Measurements from ENCODE around the gene SLC30A7. TPM values are rescaled to one million over a fixed set of nuclear protein-coding genes. Genes with fewer than 3 reads are reported as not detected.

SLC30A7 gene, protein sequence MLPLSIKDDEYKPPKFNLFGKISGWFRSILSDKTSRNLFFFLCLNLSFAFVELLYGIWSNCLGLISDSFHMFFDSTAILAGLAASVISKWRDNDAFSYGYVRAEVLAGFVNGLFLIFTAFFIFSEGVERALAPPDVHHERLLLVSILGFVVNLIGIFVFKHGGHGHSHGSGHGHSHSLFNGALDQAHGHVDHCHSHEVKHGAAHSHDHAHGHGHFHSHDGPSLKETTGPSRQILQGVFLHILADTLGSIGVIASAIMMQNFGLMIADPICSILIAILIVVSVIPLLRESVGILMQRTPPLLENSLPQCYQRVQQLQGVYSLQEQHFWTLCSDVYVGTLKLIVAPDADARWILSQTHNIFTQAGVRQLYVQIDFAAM
- total RNA-seq (2021) (17.2 to 20.7 TPM (median 18.6 TPM) in 3 replicates), Bru-seq, nascent RNA (percentile 89 among the genes with signal in this experiment)
- long read RNA-seq, experiment 1, full-length matches to known transcripts: 46 of 81 reads
- long read RNA-seq, experiment 1, partial matches to known transcripts: 4 of 81 reads
- long read RNA-seq, experiment 1, other reads (novel, unspliced or antisense): 31 of 81 reads
- long read RNA-seq, experiment 2, partial matches to known transcripts: 0 of 12 reads
- long read RNA-seq, experiment 2, other reads (novel, unspliced or antisense): 12 of 12 reads
- long read RNA-seq, experiment 3, full-length matches to known transcripts: 5 of 6 reads
- long read RNA-seq, experiment 3, partial matches to known transcripts: 0 of 6 reads
- long read RNA-seq, experiment 3, other reads (novel, unspliced or antisense): 1 of 6 reads

GRCh38 chr1:100895540-100896480 is at the start of gene SLC30A7:
TSS of gene SLC30A7 (plus strand) at chr1:100896090. CDS start at chr1:100896263, 173 bp downstream.
- peak within 1 kb of the TSS; percentile 98 for H3K27ac Mint-ChIP-seq
- H3K36me3 Mint-ChIP-seq: peaks cover 38% of the 10 kb centered on the region
- CTCF ChIA-PET: interaction anchor here (1.2 to 1.9 kb wide), 3 partner anchors 76 to 432 kb away, joined by 3 to 9 read pairs (median 4); no protein-coding TSS in a partner anchor
- peak within 1 kb of the TSS; percentile 100 for H3K4me3 Mint-ChIP-seq
- H3K27me3 Mint-ChIP-seq (ENCODE audit: low read depth): no peaks in the 10 kb centered on the region
- H3K9me3 Mint-ChIP-seq: peaks cover 18% of the 10 kb centered on the region
- DNase-seq (ENCODE audit: low spot score) (peak; percentile 95), ATAC-seq (peak; percentile 86)
- POLR2A ChIA-PET: interaction anchor here (0.9 kb wide), 1 partner anchor 343 kb away, joined by 3 read pairs; no protein-coding TSS in a partner anchor
- peaks cover 25% of the 10 kb centered on the region for H3K4me1 Mint-ChIP-seq
- TF ChIP-seq TEAD4 (CRISPR knock-in tag; IDR thresholded peaks at IDR 0.05): 0 out of 2 replicates have a peak, but pooled peaks have one; percentile 10
- peak; percentile 68; the same call in 1 of the 2 replicates for TF ChIP-seq NFE2L1 (CRISPR knock-in tag; IDR thresholded peaks at IDR 0.05)
- TF ChIP-seq, protein P1, sequence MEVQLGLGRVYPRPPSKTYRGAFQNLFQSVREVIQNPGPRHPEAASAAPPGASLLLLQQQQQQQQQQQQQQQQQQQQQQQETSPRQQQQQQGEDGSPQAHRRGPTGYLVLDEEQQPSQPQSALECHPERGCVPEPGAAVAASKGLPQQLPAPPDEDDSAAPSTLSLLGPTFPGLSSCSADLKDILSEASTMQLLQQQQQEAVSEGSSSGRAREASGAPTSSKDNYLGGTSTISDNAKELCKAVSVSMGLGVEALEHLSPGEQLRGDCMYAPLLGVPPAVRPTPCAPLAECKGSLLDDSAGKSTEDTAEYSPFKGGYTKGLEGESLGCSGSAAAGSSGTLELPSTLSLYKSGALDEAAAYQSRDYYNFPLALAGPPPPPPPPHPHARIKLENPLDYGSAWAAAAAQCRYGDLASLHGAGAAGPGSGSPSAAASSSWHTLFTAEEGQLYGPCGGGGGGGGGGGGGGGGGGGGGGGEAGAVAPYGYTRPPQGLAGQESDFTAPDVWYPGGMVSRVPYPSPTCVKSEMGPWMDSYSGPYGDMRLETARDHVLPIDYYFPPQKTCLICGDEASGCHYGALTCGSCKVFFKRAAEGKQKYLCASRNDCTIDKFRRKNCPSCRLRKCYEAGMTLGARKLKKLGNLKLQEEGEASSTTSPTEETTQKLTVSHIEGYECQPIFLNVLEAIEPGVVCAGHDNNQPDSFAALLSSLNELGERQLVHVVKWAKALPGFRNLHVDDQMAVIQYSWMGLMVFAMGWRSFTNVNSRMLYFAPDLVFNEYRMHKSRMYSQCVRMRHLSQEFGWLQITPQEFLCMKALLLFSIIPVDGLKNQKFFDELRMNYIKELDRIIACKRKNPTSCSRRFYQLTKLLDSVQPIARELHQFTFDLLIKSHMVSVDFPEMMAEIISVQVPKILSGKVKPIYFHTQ (CRISPR knock-in tag; IDR thresholded peaks at IDR 0.05): no peak
- TF ChIP-seq ELF4 (CRISPR knock-in tag; IDR thresholded peaks at IDR 0.05; ENCODE audit: low read depth): no peak
- peak; percentile 89 for TF ChIP-seq SP1 (CRISPR knock-in tag; conservative IDR thresholded peaks at IDR 0.05)
- TF ChIP-seq, protein P2, sequence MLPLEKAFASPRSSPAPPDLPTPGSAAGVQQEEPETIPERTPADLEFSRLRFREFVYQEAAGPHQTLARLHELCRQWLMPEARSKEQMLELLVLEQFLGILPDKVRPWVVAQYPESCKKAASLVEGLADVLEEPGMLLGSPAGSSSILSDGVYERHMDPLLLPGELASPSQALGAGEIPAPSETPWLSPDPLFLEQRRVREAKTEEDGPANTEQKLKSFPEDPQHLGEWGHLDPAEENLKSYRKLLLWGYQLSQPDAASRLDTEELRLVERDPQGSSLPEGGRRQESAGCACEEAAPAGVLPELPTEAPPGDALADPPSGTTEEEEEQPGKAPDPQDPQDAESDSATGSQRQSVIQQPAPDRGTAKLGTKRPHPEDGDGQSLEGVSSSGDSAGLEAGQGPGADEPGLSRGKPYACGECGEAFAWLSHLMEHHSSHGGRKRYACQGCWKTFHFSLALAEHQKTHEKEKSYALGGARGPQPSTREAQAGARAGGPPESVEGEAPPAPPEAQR (CRISPR knock-in tag; IDR thresholded peaks at IDR 0.05): no peak
- no peak for TF ChIP-seq ZNF281 (CRISPR knock-in tag; IDR thresholded peaks at IDR 0.05)
- peak; percentile 72 for TF ChIP-seq MAX (CRISPR knock-in tag; IDR thresholded peaks at IDR 0.05)
- peak; percentile 74; the same call in 1 of the 2 replicates for TF ChIP-seq FOXK1 (CRISPR knock-in tag; IDR thresholded peaks at IDR 0.05)
- TF ChIP-seq SMAD4 (CRISPR knock-in tag; IDR thresholded peaks at IDR 0.05): peak; percentile 65; the same call in 1 of the 2 replicates
- TF ChIP-seq ZNF416 (CRISPR knock-in tag; IDR thresholded peaks at IDR 0.05): no peak
- 0 out of 2 replicates have a peak, but pooled peaks have one; percentile 29 for TF ChIP-seq MYBL2 (CRISPR knock-in tag; IDR thresholded peaks at IDR 0.05)
- TF ChIP-seq GRHL2 (CRISPR knock-in tag; IDR thresholded peaks at IDR 0.05; ENCODE audit: insufficient replicate concordance, severe bottlenecking): no peak
- TF ChIP-seq ZBTB43 (CRISPR knock-in tag; IDR thresholded peaks at IDR 0.05): 0 out of 2 replicates have a peak, but pooled peaks have one; percentile 45
- TF ChIP-seq, protein P3, sequence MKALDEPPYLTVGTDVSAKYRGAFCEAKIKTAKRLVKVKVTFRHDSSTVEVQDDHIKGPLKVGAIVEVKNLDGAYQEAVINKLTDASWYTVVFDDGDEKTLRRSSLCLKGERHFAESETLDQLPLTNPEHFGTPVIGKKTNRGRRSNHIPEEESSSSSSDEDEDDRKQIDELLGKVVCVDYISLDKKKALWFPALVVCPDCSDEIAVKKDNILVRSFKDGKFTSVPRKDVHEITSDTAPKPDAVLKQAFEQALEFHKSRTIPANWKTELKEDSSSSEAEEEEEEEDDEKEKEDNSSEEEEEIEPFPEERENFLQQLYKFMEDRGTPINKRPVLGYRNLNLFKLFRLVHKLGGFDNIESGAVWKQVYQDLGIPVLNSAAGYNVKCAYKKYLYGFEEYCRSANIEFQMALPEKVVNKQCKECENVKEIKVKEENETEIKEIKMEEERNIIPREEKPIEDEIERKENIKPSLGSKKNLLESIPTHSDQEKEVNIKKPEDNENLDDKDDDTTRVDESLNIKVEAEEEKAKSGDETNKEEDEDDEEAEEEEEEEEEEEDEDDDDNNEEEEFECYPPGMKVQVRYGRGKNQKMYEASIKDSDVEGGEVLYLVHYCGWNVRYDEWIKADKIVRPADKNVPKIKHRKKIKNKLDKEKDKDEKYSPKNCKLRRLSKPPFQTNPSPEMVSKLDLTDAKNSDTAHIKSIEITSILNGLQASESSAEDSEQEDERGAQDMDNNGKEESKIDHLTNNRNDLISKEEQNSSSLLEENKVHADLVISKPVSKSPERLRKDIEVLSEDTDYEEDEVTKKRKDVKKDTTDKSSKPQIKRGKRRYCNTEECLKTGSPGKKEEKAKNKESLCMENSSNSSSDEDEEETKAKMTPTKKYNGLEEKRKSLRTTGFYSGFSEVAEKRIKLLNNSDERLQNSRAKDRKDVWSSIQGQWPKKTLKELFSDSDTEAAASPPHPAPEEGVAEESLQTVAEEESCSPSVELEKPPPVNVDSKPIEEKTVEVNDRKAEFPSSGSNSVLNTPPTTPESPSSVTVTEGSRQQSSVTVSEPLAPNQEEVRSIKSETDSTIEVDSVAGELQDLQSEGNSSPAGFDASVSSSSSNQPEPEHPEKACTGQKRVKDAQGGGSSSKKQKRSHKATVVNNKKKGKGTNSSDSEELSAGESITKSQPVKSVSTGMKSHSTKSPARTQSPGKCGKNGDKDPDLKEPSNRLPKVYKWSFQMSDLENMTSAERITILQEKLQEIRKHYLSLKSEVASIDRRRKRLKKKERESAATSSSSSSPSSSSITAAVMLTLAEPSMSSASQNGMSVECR (CRISPR knock-in tag; IDR thresholded peaks at IDR 0.05; ENCODE audit: borderline replicate concordance): peak; percentile 68
- no peak for TF ChIP-seq ZBTB21 (CRISPR knock-in tag; IDR thresholded peaks at IDR 0.05; ENCODE audit: borderline replicate concordance)
- TF ChIP-seq USF2 (CRISPR knock-in tag; IDR thresholded peaks at IDR 0.05): peak; percentile 18; the same call in 1 of the 2 replicates
- TF ChIP-seq GABPB1 (CRISPR knock-in tag; IDR thresholded peaks at IDR 0.05): peak; percentile 76
